ENCODE results near the gene EHF.
A peak's percentile ranks its signal among the peaks of the same experiment; 100 is the strongest.

Gene EHF

DNA sequence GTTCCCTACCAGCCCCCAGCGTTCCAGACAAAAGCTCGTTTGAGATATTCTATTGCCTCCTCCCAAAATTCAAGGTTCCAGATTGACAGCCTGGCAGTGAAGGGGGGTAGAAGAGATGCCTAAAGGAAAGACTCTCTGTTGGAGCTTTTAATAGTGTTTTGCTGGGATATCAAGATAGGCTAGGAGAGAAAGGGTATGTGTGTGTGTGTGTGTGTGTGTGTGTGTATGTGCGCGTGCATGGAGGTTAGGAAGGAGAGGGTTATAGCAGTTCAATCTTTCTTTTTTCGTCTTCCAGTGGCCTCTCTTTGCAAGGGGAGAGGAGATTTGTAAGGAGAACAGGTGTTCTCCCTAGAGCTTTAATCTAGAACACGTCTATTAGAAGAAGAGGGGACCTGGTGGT, 22.0 kb downstream of the EHF start:
- ATAC-seq (no peak), DNase-seq (ENCODE audit: low spot score in 2 of 2) (no peak)
- Mint-ChIP-seq H3K4me3 (no peak overlapping the region), H3K27ac (no peak overlapping the region), H3K9me3 (no peaks in the 10 kb centered on the region), H3K4me1 (peaks cover 7% of the 10 kb centered on the region), H3K36me3 (no peaks in the 10 kb centered on the region)

DNA sequence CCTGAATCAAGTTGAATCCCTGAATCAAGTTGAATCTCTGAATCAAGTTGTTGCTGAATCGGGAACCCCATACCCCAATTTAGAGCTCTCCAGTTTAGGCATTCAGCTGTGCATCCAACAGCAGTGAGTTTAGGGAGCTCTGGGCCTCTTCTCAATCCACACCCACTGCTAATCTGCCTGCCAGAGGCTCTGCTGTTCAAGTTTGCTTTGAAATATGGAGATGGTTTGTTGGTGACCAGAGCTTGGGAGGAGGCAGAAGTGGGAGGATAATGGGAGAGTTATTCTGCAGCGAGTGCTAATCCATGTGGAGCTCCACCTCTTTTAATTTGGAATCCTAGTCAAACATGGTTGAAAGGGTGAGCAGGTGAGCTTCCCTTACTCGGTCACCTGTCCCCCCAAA, 22.4 kb downstream of the EHF start:
- no peak for ATAC-seq
- H3K4me3 Mint-ChIP-seq, result no peak overlapping the region
- no peak for DNase-seq (ENCODE audit: low spot score in 2 of 2)
- H3K4me1 Mint-ChIP-seq, result peaks cover 9% of the 10 kb centered on the region
- no peaks in the 10 kb centered on the region for H3K36me3 Mint-ChIP-seq
- no peaks in the 10 kb centered on the region for H3K9me3 Mint-ChIP-seq
- H3K27ac Mint-ChIP-seq, result no peak overlapping the region

DNA sequence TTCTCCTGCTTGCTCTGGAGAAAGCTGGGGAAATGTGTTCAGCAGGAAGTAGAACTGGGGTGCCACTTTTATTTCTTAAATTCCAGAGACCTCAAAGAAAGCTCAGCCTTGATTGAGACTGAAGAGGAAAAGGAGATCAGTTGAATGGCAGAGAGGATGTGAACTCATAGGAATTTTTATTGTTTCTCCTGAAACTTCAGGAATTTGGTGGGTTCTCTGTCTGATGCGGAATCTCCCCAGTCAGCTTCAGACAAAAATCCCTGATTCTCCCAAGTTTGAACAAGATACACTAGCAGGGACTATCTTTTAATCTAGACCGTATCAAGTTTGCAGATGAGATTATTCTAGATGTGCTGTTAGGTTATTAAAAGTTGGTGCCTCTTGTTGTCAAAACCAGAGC, 23.0 kb downstream of the EHF start:
- DNase-seq (ENCODE audit: low spot score in 2 of 2) (no peak), ATAC-seq (no peak)
- Mint-ChIP-seq H3K9me3 (no peaks in the 10 kb centered on the region), H3K4me1 (peaks cover 9% of the 10 kb centered on the region), H3K4me3 (no peak overlapping the region), H3K27ac (no peak overlapping the region), H3K36me3 (no peaks in the 10 kb centered on the region)

DNA sequence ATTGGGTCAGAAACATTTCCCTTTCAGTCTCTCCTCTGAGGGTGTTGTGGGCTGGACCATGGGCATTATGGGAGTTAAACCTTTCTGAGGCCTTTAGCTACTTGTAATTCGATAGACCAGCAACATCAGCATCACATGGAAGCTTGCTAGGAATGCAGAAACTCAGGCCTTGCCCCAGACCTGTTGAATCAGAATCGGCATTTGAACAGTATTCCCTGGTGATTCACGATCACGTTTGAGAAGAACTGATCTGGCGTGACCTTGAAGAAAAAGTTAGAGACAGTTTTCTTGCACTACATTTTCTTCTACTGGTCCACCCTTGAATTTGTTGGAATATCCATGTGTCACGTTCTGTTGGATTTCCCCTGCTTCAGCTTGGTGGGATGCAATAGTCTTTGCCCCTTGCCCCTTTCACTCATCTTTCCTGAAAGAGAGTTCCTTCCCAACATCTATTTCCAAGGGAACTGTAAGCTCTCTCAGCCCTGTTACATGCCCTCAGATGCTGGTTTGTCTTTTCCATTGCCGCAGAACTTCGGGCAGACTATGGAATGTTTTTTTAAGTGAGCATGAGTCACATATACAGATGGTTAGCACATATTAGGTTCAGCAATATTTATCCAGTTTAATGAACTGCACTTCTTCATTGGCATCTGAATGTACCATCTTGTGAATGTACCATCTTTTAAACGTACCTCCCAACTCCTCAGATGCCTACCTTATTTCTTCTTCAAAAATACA, 23.9 kb downstream of the EHF start:
- Mint-ChIP-seq H3K36me3 (no peaks in the 10 kb centered on the region), H3K9me3 (no peaks in the 10 kb centered on the region), H3K4me3 (no peak overlapping the region), H3K4me1 (peaks cover 13% of the 10 kb centered on the region), H3K27ac (no peak overlapping the region)
- DNase-seq (ENCODE audit: low spot score in 2 of 2) (no peak), ATAC-seq (no peak)

DNA sequence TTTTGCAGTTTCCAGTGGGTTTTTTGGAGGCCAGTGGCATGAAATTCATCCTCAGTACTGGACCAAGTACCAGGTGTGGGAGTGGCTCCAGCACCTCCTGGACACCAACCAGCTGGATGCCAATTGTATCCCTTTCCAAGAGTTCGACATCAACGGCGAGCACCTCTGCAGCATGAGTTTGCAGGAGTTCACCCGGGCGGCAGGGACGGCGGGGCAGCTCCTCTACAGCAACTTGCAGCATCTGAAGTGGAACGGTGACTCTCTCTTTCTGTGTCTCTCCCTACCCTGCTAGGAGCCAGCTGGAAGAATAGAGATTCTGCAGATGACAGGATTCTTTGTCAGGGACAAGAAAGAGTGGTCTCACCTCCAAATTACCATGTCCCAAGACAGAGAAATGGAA, 25.5 kb downstream of the EHF start:
- DNase-seq (ENCODE audit: low spot score in 2 of 2), result no peak
- Mint-ChIP-seq H3K4me1 (peaks cover 27% of the 10 kb centered on the region), H3K9me3 (no peaks in the 10 kb centered on the region), H3K4me3 (no peak overlapping the region), H3K36me3 (peaks cover 7% of the 10 kb centered on the region), H3K27ac (no peak overlapping the region)
- no peak for ATAC-seq

DNA sequence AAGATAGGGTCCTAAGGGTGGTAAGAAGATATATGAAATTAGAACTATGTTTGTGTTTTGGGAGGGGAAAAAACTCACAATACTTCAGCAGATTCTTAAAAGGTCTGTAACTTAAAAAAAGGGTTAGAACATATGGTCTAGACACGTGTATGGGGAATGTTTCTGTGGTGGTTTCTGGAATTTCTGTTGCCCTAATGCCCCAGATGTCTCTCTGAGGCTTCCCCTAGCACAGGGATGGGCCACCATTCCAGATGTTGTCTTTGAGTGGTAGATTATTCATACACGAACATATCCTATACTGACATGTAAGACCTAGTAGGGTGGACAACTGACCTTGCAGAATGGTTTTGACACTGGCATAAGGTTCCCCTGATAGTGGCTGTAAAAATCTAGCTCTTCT, 26.2 kb downstream of the EHF start:
- no peak overlapping the region for H3K27ac Mint-ChIP-seq
- H3K4me1 Mint-ChIP-seq, result peaks cover 30% of the 10 kb centered on the region
- DNase-seq (ENCODE audit: low spot score in 2 of 2), result no peak
- H3K36me3 Mint-ChIP-seq, result peaks cover 7% of the 10 kb centered on the region
- no peaks in the 10 kb centered on the region for H3K9me3 Mint-ChIP-seq
- no peak overlapping the region for H3K4me3 Mint-ChIP-seq
- ATAC-seq, result no peak

DNA sequence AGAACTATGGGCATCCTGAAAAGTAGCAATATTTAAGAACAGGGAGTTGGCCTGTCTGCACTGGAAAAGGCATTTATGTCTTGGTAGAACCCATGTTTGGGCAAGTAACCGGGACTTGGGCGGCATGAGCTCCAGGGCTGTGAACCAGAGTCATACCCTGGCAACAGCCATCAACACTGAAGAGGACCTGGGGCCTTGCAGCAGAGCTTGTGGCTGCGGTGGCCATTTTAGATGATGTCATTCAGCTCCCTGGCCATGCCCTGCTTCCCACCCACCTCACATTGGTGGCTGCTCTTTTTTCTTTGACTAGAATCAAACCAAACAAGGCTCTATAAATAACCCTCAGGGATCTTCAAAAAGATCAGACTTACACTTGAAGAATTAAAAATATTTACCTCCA, 26.6 kb downstream of the EHF start:
- ATAC-seq, result no peak
- no peak overlapping the region for H3K4me3 Mint-ChIP-seq
- no peak for DNase-seq (ENCODE audit: low spot score in 2 of 2)
- H3K36me3 Mint-ChIP-seq, result peaks cover 7% of the 10 kb centered on the region
- H3K27ac Mint-ChIP-seq, result no peak overlapping the region
- H3K4me1 Mint-ChIP-seq, result peaks cover 34% of the 10 kb centered on the region
- no peaks in the 10 kb centered on the region for H3K9me3 Mint-ChIP-seq

DNA sequence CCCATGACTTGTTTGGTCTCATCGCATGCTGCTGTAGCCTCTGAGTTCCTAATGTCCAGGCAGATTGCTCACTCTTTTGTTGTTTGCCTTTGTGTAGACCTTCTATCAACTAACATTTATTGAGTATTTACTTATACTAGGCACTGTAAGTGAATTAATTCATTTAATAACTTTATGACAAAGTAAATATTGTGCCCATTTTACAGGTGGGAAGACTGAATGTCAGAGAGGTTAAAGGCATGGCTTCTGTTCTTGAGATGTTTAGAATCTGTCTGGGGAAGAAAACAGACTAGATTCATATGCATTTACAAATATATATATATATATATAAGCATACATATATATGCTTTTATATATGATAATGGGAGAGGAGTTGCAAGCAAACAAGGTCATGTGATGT, 27.1 kb downstream of the EHF start:
- ATAC-seq (no peak), DNase-seq (ENCODE audit: low spot score in 2 of 2) (no peak)
- Mint-ChIP-seq H3K4me1 (peaks cover 40% of the 10 kb centered on the region), H3K27ac (no peak overlapping the region), H3K9me3 (no peaks in the 10 kb centered on the region), H3K36me3 (peaks cover 7% of the 10 kb centered on the region), H3K4me3 (no peak overlapping the region)

DNA sequence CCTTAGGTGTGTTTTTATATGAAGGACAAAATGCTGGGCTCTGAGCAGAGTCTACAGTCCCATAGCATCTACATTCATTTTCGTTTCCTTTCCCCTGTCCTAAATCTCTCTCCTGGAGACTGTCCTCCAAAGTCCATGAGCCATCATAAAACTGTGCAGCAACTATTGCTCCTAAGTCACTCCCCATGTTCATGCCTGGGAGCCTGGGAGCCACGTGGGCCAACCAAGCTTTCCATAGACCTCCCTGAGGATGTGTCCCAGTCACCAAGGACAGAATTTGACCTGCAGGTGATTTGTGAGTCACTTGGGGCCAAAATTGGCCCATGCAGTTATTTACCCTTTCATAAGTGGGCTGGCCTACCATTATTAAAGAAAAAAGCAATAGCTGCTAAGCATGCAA, 28.7 kb downstream of the EHF start:
- H3K4me1 Mint-ChIP-seq, result peaks cover 44% of the 10 kb centered on the region
- no peaks in the 10 kb centered on the region for H3K9me3 Mint-ChIP-seq
- no peak overlapping the region for H3K27ac Mint-ChIP-seq
- DNase-seq (ENCODE audit: low spot score in 2 of 2), result no peak
- ATAC-seq, result no peak
- H3K36me3 Mint-ChIP-seq, result peaks cover 12% of the 10 kb centered on the region
- no peak overlapping the region for H3K4me3 Mint-ChIP-seq

DNA sequence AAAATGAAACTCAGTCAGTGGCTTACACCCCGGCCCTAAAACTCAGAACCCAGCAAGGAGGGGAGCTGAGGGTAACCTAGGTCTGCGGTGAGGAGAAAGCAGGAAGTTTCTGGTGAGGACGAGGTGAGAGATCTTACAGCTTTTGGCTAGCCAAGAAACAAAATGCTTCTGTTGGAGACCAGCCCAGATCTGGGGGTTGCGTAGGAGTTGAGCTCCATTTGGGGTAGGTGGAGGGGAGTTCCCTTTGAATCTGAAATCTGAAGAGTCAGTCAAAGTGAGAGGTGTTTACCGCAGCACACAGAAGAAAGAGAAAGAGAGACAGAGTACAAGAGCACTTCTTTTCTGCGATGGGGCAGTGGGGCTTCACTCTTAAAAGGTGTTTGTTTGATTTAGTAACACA, 29.6 kb downstream of the EHF start:
- Mint-ChIP-seq H3K4me1 (peaks cover 44% of the 10 kb centered on the region), H3K4me3 (no peak overlapping the region), H3K9me3 (no peaks in the 10 kb centered on the region), H3K36me3 (peaks cover 12% of the 10 kb centered on the region), H3K27ac (no peak overlapping the region)
- DNase-seq (ENCODE audit: low spot score in 2 of 2) (peak; percentile 61 to 93), ATAC-seq (peak; percentile 96)

DNA sequence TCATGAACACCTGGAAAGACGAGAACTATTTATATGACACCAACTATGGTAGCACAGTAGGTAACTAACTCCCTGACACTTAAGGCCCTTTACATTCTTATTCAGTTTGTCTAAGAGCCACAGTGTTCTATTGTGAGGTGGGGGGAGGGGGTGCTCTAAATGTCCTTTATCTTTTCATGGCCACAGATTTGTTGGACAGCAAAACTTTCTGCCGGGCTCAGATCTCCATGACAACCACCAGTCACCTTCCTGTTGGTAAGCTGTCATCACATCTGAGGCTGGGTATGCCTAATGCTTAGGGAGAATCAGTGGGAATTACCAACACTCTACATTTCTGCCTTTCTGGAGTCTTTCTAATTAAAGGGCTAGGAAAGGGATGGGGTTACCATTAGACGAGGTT, 30.7 kb downstream of the EHF start:
- peaks cover 44% of the 10 kb centered on the region for H3K4me1 Mint-ChIP-seq
- ATAC-seq, result no peak
- no peak overlapping the region for H3K4me3 Mint-ChIP-seq
- H3K27ac Mint-ChIP-seq, result no peak overlapping the region
- H3K9me3 Mint-ChIP-seq, result peaks cover 2% of the 10 kb centered on the region
- no peak for DNase-seq (ENCODE audit: low spot score in 2 of 2)
- peaks cover 12% of the 10 kb centered on the region for H3K36me3 Mint-ChIP-seq

DNA sequence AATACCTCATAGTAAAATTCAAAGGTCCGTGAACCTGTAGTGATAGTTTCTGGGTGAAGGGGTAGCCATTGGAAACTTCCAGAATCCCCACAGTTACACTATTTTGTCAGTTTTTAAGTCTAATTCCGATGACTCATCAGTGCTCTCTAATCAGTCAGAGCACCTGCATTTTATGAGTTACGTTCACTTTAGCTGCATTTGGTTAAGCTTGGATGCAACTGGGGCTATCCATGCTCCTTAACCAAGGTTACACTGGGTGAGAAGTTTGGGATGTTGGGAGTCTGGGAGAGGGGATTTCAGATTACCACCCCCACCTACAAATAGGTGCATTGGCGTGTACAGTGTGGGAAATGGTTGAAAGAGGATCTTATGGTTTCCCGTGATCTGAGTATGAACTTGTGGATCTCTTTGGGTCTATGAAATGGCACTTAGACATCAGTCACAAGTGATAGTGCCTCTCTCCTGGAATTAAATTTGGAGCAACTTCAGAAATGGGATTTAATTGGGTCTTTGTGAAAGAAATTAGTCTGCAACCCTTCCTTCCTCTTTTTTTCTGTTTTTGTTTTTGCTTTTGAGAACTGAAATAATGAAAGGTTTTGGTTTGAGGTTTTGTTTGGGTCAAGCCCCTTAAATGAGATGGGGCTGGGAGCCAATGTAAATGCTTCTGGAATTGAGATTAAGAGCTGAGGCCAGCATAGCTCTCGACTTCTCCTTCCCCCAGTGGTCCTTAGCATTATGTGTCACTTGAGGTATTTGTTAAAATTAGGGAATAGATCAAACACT, 31.5 kb downstream of the EHF start:
- Mint-ChIP-seq H3K36me3 (peaks cover 12% of the 10 kb centered on the region), H3K9me3 (peaks cover 2% of the 10 kb centered on the region), H3K4me3 (no peak overlapping the region), H3K27ac (no peak overlapping the region), H3K4me1 (peaks cover 42% of the 10 kb centered on the region)
- ATAC-seq (no peak), DNase-seq (ENCODE audit: low spot score in 2 of 2) (peak in 1 of 2 donors; percentile 32)

DNA sequence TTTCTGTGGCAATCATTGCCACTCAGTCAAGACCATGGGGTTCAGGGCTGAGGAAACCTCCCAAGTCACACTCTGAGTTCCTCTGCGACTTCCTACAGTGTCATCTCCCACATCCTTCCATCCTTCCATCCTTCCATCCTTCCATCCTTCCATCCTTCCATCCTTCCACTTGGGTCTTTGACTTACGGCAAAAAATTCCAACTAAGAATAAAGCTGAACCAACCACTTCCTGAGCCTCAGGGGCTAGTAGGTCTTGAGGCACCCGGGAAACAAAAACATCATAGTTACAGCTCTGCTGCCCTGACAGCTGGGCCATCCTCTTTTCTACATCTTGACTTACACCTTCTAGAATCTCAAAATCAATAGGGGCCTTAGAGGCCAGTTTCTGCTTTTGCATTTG, 32.1 kb downstream of the EHF start:
- no peak for DNase-seq (ENCODE audit: low spot score in 2 of 2)
- Mint-ChIP-seq H3K36me3 (peaks cover 12% of the 10 kb centered on the region), H3K4me1 (peaks cover 35% of the 10 kb centered on the region), H3K27ac (no peak overlapping the region), H3K4me3 (no peak overlapping the region), H3K9me3 (peaks cover 2% of the 10 kb centered on the region)
- no peak for ATAC-seq

DNA sequence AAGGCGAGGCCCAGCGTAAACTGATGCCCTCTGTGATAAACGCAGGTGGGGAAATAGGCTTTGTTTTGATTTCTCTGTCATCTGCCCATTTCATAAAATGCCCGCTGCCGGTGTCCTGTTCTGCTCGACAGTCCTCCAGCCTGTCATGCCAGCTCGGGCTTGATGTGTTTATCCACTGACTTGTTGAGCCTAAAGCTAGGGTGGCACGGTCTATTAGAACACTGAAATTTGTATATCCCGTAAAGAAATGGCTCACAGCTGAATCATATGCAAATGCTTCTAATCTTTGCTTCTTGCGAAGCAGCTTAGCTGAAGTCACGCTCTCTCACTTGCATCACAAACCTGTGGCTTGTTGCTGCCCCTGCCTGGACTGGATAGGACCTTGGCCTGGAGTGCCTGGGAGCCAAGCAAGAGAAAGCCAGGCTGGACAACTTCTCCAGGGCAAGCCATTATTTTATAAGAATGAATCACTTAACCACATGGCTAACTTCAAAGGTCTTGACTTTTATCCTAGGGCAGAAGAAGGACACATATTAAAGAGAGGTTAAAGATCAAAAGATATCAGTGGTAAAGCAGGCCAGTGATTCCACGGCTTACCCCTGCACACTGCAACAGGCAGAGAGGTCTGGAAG, 33.1 kb downstream of the EHF start:
- Mint-ChIP-seq H3K4me3 (no peak overlapping the region), H3K4me1 (peaks cover 35% of the 10 kb centered on the region), H3K27ac (no peak overlapping the region), H3K36me3 (peaks cover 12% of the 10 kb centered on the region), H3K9me3 (peaks cover 2% of the 10 kb centered on the region)
- no peak for ATAC-seq
- DNase-seq (ENCODE audit: low spot score in 2 of 2), result peak in 1 of 2 donors; percentile 36

DNA sequence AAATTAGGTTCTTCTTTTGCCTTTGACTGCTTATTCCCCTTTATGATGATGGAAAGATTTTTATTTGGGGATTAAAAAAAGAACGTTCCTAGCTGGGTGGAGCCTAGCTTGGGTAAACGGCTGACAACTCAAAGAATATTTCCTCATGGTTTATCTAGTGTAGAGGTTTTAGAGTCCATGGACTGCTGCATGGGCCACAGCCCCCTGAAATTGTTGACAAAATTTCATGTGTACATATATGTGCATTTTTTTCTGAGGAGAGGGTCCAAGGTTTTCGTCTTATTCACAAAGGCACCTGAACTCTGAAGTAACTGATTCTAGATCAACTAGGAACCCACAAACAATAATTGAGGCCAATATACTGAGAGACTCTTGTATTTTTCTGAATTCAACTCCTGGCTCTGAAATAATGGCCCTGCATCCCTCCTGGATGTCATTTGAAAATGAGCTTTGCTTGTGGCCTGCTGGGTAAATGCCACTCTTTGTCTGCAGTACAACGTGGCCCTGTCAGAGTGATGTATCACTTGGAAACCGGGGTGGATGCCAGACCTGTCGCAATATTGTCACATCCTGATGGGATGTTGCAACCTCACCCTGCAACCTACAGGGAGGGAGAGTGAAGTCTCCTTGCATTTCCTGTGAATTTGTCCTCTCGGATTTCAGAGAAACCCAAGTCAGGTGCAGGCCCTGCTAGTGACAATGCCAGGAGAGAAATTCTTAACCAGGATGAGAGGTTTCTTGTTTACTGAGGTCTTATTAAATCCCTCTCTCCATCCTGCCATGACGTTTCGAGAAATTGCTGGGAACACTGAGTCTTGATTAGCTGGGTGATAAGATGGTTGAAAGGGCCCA, 33.8 kb downstream of the EHF start:
- DNase-seq (ENCODE audit: low spot score in 2 of 2), result peak in 1 of 2 donors; percentile 26
- H3K4me3 Mint-ChIP-seq, result no peak overlapping the region
- no peak for ATAC-seq
- no peak overlapping the region for H3K27ac Mint-ChIP-seq
- H3K9me3 Mint-ChIP-seq, result peaks cover 2% of the 10 kb centered on the region
- peaks cover 33% of the 10 kb centered on the region for H3K4me1 Mint-ChIP-seq
- H3K36me3 Mint-ChIP-seq, result peaks cover 12% of the 10 kb centered on the region

Data from stimulated activated effector memory CD8-positive, alpha-beta T cell treated with anti-CD3 and anti-CD28 coated beads, Interleukin-12 subunit alpha, Interleukin-12 subunit beta, amount 100 ng/mL, for 72 hours (primary cell).